ENCODE results near the gene CLMN. TPM values are rescaled to one million over a fixed set of nuclear protein-coding genes. Genes with fewer than 3 reads are reported as not detected.
A peak's percentile ranks its signal among the peaks of the same experiment; 100 is the strongest.

The CLMN gene
- total RNA-seq, 6 experiments from 2014 or later: 0.02 TPM; not detected in 5

DNA sequence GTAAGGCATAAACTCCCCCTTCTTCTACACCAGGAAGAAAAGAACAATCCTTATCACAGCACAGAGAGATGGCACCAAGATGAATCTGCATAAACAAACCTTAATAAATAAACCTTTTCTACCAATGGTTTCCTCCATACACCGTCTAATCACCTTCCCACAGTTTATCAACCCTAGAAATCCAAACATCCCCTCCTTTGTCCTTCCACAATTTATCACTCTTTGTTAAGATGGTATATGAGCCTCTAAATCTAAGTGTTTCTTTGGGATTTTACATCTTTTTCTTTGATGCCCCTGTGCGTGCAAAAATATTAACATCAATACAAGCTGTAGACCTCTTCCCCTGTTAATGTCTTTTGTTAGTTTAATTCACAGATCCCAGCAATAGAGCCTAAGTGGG, 174.9 kb downstream of the CLMN start:
- Mint-ChIP-seq H3K9me3 (no peaks in the 10 kb centered on the region), H3K4me3 (no peak overlapping the region), H3K27ac (no peak overlapping the region), H3K4me1 (ENCODE audit: low read depth) (peaks cover 38% of the 10 kb centered on the region), H3K36me3 (ENCODE audit: low read depth) (peaks cover 25% of the 10 kb centered on the region), H3K27me3 (ENCODE audit: insufficient read depth) (no peaks in the 10 kb centered on the region)
- no peak for DNase-seq
- TF ChIP-seq, protein P1, sequence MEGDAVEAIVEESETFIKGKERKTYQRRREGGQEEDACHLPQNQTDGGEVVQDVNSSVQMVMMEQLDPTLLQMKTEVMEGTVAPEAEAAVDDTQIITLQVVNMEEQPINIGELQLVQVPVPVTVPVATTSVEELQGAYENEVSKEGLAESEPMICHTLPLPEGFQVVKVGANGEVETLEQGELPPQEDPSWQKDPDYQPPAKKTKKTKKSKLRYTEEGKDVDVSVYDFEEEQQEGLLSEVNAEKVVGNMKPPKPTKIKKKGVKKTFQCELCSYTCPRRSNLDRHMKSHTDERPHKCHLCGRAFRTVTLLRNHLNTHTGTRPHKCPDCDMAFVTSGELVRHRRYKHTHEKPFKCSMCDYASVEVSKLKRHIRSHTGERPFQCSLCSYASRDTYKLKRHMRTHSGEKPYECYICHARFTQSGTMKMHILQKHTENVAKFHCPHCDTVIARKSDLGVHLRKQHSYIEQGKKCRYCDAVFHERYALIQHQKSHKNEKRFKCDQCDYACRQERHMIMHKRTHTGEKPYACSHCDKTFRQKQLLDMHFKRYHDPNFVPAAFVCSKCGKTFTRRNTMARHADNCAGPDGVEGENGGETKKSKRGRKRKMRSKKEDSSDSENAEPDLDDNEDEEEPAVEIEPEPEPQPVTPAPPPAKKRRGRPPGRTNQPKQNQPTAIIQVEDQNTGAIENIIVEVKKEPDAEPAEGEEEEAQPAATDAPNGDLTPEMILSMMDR (IDR thresholded peaks at IDR 0.05): no peak

DNA sequence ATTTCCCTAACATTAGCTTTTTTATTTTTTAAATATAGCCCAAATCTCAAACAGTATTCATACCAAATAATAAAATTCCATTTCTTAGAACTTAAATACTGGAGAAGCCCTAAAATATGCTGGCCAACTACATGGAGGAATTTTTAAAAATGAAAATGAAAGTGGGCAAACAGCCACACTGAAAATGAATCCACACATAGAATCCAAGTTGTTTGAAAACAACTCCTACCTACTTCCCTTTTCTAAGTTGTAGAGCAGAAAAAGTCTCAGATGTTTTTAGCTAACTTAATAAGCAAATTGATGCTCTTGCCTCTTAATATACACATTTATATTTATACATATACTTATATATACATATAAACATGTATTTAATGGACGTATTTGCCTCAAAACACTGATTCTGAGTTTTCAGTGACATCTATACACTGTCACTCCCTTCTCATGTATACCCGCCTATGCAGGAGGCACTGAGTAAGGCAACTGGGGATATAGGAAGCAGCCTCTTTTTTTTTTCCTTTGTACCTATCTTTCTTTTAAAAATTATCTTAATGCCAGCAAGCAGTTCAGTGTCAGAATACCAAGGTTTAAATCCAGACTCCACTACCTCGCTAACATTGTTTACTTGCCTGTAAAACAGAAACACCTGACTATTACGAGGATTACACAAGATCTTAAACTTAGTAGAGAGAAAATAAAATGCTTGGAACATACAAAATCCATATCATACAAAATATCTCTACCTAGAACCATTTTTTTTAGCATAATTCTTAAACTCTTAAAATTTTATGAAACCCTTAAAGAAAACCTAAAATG, 175.7 kb downstream of the CLMN start:
- Mint-ChIP-seq H3K36me3 (ENCODE audit: low read depth) (peaks cover 25% of the 10 kb centered on the region), H3K4me1 (ENCODE audit: low read depth) (peaks cover 38% of the 10 kb centered on the region), H3K27me3 (ENCODE audit: insufficient read depth) (no peaks in the 10 kb centered on the region), H3K27ac (no peak overlapping the region), H3K4me3 (no peak overlapping the region), H3K9me3 (no peaks in the 10 kb centered on the region)
- TF ChIP-seq, protein P1 (IDR thresholded peaks at IDR 0.05): no peak
- DNase-seq: no peak

GRCh38 chr14:95142208-95142607, 177.5 kb downstream of the CLMN start:
- Mint-ChIP-seq H3K36me3 (ENCODE audit: low read depth) (peaks cover 19% of the 10 kb centered on the region), H3K27me3 (ENCODE audit: insufficient read depth) (no peaks in the 10 kb centered on the region), H3K9me3 (no peaks in the 10 kb centered on the region), H3K4me1 (ENCODE audit: low read depth) (peaks cover 37% of the 10 kb centered on the region), H3K4me3 (no peak overlapping the region), H3K27ac (no peak overlapping the region)
- TF ChIP-seq, protein P1 (IDR thresholded peaks at IDR 0.05): no peak
- no peak for DNase-seq

- Mint-ChIP-seq H3K9me3 (no peaks in the 10 kb centered on the region), H3K27me3 (ENCODE audit: insufficient read depth) (peaks cover 2% of the 10 kb centered on the region; the same call in 1 of the 2 replicates), H3K4me3 (no peak overlapping the region), H3K36me3 (ENCODE audit: low read depth) (peaks cover 17% of the 10 kb centered on the region), H3K4me1 (ENCODE audit: low read depth) (peaks cover 41% of the 10 kb centered on the region), H3K27ac (peak overlapping the region; percentile 43; the same call in 1 of the 2 replicates)
- no peak for DNase-seq
- TF ChIP-seq, protein P1 (IDR thresholded peaks at IDR 0.05): no peak
These were observed 178.0 kb downstream of the CLMN start for GRCh38 chr14:95141684-95142083.

DNA sequence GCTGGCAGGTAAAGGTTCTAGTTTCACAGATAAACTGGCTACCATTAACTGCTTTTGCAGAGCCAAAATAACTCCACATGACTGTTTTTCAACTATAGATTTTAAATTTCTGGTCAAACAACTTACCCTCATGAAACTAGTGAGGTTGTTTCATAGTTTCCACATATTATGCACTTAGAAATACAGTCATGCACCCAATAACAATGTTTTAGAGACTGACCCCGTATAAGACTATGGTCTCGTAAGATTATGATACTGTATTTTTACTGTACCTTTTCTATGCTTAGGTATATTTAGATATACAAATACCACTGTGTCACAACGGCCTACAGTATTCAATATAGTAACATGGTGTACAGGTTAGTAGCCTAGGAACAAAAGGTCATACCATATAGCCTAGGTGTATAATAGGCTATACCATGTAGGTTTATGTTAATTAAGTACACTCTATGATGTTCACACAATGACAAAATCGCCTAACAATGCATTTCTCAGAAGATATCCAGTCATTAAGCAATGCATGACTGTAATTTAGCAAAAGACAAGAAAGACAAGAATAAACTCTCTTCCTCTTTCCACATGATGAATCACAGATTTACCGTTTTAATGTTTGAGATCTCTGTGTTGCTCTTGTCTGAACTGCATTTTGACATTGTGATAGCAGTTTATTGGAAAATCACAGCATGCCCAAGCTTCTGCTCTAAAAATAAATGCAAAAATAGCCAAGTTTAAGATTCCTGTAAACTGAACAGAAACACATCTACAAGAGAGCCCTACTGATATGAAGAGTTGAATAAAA, 179.4 kb downstream of the CLMN start:
- DNase-seq: peak; percentile 17
- peaks cover 2% of the 10 kb centered on the region; the same call in 1 of the 2 replicates for H3K27me3 Mint-ChIP-seq (ENCODE audit: insufficient read depth)
- H3K4me3 Mint-ChIP-seq: peak overlapping the region; percentile 48
- peaks cover 48% of the 10 kb centered on the region for H3K4me1 Mint-ChIP-seq (ENCODE audit: low read depth)
- peaks cover 7% of the 10 kb centered on the region for H3K36me3 Mint-ChIP-seq (ENCODE audit: low read depth)
- no peaks in the 10 kb centered on the region for H3K9me3 Mint-ChIP-seq
- TF ChIP-seq, protein P1 (IDR thresholded peaks at IDR 0.05): no peak
- peak overlapping the region; percentile 78 for H3K27ac Mint-ChIP-seq
